GM18499 (cell line): Measurements from ENCODE around the gene RBM24.
"Not testable (repeated sequence)": the region's sequence is repeated elsewhere in the genome, so short reads cannot be mapped to it uniquely, and the experiment has no call there.

Source experiments
- ATAC-seq: cut with Tn5 transposase; IDR thresholded peaks from one replicate; pipeline ENCODE4 v1.9.1; 2021; ENCODE audit warnings: moderate number of reproducible peaks; ENCODE audit not compliant: insufficient read depth, unreplicated experiment

RBM24 gene

GRCh38 chr6:17289630-17290061 is 8.5 kb downstream of the RBM24 start:
- no peak for ATAC-seq

DNA sequence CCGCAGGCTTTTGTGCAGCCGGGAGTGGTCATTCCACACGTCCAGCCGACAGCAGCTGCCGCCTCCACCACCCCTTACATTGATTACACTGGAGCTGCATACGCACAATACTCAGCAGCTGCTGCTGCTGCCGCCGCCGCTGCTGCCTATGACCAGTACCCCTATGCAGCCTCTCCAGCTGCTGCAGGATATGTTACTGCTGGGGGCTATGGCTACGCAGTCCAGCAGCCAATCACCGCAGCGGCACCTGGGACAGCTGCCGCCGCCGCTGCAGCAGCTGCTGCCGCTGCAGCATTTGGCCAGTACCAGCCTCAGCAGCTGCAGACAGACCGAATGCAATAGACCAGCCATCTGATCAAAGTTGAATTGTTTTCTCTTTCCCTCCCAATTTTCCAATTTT is 10.6 kb downstream of the RBM24 start:
- ATAC-seq, result no peak

DNA sequence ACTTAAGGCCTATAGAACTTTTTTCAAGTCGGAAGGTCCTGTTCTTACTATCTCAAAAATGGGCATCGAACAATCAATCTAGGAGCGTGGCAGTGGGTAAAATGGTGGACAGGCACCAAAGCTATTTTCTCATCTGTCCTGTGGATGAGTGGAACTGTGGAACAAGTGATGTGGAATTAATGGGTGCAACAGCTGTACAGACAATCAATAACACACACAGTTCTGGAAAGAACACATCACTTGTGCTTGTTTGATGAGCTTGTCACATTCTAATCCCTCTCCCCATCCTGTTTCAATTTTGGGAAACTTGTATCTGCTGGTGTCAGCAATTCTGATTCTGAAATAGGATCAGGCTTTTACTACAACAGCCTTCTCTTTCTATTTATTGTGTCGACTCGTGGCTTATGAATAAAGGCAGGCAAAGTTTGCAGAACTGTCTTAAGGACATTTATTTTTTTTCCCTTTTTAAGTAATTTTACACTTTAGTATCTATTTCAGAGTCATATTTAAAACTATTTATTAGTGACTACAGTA is 11.5 kb downstream of the RBM24 start:
- no peak for ATAC-seq

- no peak for ATAC-seq
Measured at GRCh38 chr6:17293395-17293794, 12.2 kb downstream of the RBM24 start.

DNA sequence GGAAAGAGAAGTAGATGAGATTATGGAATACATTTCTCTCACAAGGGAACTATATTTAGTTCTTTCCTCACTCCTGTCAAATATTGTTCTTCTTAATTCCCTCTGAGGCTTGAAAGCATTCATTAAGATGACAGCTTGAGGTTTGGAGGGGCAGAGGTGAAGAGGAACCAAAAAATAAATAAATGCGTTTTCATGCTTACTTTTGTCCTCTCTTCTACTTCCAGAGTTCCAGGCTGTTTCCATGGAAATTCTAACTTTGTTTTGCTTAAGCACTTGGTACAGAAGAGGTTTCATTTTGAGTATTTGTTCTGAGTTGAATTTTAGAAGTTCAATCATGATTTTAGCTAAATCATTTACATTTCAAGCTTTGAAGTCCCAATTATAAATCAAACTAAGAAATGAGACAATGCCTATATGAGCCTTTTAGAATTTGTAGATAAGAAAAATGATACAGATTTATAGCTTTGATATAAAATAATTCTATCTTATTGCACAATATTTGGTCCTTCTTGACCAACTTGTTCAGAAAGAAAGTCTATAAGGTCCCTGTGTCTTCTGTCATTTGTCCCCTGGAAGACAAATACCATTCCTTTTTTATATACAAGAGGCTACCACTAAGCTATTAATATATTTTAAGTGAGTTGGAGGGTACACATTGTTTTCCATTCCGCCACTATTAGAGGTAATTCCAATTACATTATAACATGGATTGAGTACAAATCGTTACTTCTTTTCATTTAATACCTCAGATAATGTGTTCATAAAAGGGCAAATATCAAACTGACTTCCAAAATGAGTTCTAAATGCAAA is 16.3 kb downstream of the RBM24 start:
- ATAC-seq, result no peak

DNA sequence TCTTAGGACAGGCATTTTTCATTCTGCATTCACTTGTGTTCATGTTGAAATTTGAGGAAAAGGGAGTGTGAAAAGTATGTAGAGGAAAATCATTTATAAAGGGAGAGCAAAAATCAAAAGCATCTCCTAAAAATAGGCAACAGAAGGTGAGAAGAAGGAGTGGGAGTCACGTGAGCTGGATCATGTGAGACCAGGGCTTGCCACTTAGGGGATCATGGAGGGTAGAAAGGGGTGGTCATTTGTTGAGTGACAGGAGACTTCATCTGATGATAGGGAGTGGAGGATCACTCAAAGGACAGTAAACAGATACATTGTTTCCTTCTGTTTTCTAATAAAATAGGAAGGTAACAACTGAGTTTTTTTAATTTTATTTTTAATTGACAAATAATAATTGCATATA is 17.1 kb downstream of the RBM24 start:
- ATAC-seq, result no peak

- ATAC-seq, result no peak
Measured at GRCh38 chr6:17299222-17299621, 18.1 kb downstream of the RBM24 start.

- ATAC-seq, result no peak
Measured at GRCh38 chr6:17299750-17300149, 18.6 kb downstream of the RBM24 start.

DNA sequence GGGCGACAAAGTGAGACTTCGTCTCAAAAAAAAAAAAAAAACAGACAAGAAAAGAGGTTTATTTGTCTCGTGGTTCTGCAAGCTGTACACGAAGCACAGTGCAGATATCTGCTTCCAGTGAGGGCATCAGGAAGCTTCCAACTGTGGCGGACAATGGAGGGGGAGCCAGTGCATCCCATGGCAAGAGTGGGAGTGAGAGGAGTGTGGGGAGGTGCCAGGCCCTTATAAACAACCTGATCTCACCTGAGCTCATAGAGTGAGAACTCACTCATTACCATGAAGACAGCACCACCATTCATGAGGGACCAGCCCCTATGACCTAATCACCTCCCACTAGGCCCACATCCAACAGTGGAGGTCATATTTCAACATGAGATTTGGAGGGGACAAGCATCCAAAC is 19.5 kb downstream of the RBM24 start:
- ATAC-seq, result no peak

GRCh38 chr6:17303444-17303843 is 22.3 kb downstream of the RBM24 start:
- ATAC-seq, result no peak

DNA sequence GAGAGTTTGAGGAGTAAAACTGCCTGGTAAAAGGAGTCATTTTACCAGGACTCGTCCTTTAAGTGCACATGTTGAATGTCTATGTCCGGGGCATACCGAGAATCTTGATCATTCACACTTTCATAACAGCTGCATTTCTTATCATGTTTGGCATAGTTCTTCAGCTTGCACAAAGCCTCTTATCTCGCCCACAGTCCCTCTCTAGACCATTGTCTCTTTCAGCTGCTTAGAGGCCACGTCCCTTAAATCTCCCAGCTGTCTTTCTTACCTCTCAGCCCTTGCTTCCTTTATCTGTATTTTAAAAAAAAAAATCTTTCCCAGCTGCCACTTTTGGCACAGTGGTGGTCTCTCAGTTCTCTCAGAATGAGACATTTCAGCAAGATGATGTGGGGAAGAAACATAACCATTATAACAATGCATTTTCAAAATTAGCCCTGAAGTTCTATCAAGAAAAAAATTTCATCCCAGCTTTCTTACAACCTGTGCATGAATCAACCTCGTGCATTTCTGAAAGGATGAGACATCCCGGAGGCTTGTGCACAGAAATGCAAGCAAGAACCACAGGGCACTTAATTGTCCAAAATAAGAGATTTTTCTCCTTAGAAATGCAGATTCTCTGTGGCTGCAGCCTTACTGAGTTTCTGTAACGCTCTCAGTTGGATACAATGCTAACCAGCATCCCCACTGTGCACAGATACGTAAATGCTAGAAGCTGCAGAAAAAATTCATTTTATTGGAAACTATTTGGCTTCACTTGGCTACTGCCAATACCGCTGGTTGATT is 24.2 kb downstream of the RBM24 start:
- ATAC-seq, result no peak

- no peak for ATAC-seq
Measured at GRCh38 chr6:17311595-17312311, 30.6 kb downstream of the RBM24 start.

DNA sequence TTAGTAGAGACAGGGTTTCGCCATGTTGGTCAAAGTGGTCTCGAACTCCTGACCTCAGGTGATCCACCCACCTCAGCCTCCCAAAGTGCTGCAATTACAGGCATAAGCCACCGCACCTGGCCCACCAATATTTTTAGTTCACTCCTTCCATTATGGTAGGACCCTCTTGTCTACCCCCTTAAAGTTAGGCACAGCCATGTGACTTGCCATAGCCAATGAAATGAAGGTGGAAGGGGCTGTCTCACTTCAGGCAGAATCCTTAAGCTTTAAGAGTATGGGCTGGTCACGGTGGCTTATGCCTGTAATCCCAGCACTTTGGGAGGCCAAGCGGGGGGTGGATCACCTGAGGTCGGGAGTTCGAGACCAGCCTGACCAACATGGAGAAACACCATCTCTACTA is 32.1 kb downstream of the RBM24 start:
- not testable (repeated sequence) for ATAC-seq

DNA sequence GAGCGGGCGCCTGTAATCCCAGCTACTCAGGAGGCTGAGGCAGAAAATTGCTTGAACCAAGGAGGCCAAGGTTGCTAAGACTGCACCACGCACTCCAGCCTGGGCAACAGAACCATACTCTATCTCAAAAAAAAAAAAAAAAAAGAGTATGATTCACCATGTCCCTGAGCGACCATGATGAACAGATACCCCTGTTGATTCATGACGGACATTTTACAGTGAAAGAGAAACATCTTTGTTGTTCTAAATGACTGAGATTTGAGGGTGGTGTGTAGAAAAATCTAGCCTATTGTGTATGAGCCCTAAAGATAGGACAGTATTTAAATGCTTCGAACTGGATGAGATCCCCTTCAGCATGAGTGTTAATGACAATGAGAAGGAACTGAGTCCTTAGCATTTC is 32.8 kb downstream of the RBM24 start:
- no peak for ATAC-seq

GRCh38 chr6:17315262-17315661 is 34.1 kb downstream of the RBM24 start:
- ATAC-seq, result no peak

- ATAC-seq, result no peak
Measured at GRCh38 chr6:17318435-17319165, 37.4 kb downstream of the RBM24 start.

DNA sequence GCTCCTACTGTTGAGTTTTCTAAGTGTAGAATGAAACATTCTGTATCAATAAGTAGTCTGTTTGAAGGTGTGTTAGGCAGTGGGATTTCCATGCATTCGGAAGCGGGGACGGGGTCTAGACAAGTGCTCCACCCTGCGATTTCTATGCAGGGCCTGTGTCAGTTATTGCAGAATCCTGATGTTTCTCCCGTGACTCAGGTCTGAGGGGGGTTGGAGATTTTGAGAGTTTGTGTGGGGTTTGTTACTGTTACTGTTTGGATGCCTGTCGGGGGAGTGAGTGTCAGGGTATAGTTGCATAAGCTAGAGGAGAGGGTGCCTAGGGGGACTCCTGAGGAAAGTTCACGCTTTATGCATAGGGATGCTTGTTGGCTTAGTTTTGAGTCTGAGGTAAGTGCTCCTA is 39.1 kb downstream of the RBM24 start:
- not testable (repeated sequence) for ATAC-seq

- no peak for ATAC-seq
Measured at GRCh38 chr6:17331238-17331637, 50.1 kb downstream of the RBM24 start.

DNA sequence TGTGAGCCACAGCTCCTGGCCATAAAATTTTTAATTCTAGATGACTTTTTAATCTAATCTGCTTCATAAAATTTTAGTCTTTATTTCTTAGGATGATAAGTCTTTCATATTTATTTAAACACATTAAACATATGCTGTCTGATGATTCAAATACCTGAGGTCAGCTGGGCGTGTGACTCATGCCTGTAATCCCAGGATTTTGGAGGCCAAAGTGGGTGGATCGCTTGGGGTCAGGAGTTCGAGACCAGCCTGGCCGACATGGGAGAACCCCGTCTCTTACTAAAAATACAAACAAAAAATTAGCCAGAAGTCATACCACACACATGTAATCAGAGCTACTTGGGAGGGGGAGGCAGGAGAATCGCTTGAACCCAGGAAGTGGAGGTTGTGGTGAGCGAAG is 53.1 kb downstream of the RBM24 start:
- no peak for ATAC-seq

DNA sequence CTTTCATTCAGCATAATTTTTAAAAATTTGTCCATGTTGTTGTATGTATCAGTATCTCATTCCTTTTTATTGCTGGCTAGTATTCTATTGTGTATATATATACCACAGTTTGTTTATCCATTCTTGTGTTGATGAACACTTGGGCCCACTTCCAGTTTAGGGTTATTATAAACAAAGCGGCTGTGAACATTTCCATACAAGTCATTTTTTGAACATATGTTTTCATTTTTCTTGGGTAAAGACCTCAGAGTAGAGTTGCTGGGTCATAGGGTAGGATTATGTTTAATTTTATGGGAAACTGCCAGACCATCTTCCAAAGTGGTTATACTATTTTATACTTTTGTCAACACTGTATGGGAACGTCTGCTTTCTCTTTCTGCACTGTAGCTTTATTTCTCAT is 55.3 kb downstream of the RBM24 start:
- no peak for ATAC-seq
